Jurkat, Clone E6-1 (cell line): Measurements from ENCODE around the gene ADPGK.
"Not testable (repeated sequence)": the region's sequence is repeated elsewhere in the genome, so short reads cannot be mapped to it uniquely, and the experiment has no call there.

ENCODE experiments used
- DNase-seq: peaks from one replicate; pipeline ENCODE4 v3.0.0-alpha.2; 2011; ENCODE audit warnings: low read depth, low spot score
- H3K4me3 ChIP-seq: 2 replicates; pipeline ENCODE4 v1.5.1; 2011; ENCODE audit warnings: mild to moderate bottlenecking, low read length, control low read depth, moderate library complexity

Gene ADPGK

GRCh38 chr15:72708551-72709303 is 74.8 kb downstream of the ADPGK start:
- H3K4me3 ChIP-seq, DNase-seq: not testable (repeated sequence)

- DNase-seq, result no peak
- no peak overlapping the region for H3K4me3 ChIP-seq
Observed at GRCh38 chr15:72706266-72706665, 77.3 kb downstream of the ADPGK start.
